GM12875 (cell line): ENCODE results near the gene BSG.

Experiments
- H3K4me3 ChIP-seq: one replicate; pipeline ENCODE4 v1.5.1; 2011; ENCODE audit warnings: low read depth, low read length, control low read depth
- TF ChIP-seq, protein P1 (sequence below): IDR thresholded peaks from 2 replicates; pipeline ENCODE4 v1.5.1; 2011; ENCODE audit warnings: low read depth, mild to moderate bottlenecking, control low read depth, inconsistent platforms, low read length, moderate library complexity, borderline replicate concordance; ENCODE audit not compliant: insufficient read depth

Gene BSG

DNA sequence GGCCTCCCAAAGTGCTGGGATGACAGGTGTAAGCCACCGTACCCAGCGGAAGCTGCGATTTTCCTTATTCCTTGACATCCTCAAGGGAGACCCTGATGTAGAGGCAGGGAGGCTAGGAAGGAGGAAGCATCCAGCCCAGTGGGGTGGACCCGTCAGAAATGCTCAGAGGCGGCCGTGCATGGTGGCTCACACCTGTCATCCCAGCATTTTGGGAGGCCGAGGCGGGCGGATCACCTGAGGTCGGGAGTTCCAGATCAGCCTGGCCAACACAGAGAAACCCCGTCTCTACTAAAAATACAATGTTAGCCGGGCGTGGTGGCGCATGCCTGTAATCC is 17.0 kb upstream of the BSG start:
- TF ChIP-seq, protein P1, sequence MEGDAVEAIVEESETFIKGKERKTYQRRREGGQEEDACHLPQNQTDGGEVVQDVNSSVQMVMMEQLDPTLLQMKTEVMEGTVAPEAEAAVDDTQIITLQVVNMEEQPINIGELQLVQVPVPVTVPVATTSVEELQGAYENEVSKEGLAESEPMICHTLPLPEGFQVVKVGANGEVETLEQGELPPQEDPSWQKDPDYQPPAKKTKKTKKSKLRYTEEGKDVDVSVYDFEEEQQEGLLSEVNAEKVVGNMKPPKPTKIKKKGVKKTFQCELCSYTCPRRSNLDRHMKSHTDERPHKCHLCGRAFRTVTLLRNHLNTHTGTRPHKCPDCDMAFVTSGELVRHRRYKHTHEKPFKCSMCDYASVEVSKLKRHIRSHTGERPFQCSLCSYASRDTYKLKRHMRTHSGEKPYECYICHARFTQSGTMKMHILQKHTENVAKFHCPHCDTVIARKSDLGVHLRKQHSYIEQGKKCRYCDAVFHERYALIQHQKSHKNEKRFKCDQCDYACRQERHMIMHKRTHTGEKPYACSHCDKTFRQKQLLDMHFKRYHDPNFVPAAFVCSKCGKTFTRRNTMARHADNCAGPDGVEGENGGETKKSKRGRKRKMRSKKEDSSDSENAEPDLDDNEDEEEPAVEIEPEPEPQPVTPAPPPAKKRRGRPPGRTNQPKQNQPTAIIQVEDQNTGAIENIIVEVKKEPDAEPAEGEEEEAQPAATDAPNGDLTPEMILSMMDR: no peak
- no peak overlapping the region for H3K4me3 ChIP-seq

DNA sequence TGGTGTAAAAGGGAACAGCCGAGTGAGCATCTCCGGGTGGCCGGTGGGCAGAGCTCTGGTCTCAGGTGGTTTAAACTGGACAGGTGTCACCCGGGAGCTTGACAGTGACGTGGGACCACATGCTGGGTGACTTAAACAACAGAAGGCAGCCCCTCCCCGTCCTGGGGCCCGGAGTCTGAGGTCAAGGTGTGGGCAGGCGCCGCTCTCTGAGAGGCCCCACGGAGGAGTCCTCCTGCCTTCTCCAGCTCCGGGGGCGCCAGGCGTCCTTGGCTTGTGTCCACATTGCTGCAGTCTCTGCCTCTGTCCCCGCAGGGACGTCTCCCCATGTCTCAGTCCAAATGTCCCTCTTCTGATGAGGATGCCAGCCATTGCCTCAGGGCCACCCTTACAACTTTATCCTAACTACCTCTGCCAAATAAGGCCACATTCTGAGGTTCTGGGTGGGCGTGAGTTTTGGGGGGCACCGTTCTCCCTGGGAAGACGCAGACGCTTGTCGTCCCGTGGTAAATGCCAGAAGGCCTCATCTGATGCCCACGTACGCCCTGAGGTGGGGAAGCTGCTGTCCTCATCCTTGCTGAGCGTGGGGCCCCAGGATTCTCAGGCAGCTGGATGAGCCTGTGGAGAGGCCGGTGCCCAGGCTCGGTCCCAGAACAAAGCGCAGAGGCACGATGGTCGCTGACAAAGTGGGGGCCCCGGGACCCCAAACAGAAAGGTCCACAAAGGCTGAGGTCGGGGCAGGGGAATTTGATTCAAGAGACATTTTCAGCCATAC is 15.6 kb upstream of the BSG start:
- TF ChIP-seq, protein P1: no peak
- no peak overlapping the region for H3K4me3 ChIP-seq

GRCh38 chr19:558770-559439 is 13.5 kb upstream of the BSG start:
- H3K4me3 ChIP-seq: no peak overlapping the region
- TF ChIP-seq, protein P1: no peak

GRCh38 chr19:560121-560520 is 12.3 kb upstream of the BSG start:
- H3K4me3 ChIP-seq: no peak overlapping the region
- TF ChIP-seq, protein P1: no peak

DNA sequence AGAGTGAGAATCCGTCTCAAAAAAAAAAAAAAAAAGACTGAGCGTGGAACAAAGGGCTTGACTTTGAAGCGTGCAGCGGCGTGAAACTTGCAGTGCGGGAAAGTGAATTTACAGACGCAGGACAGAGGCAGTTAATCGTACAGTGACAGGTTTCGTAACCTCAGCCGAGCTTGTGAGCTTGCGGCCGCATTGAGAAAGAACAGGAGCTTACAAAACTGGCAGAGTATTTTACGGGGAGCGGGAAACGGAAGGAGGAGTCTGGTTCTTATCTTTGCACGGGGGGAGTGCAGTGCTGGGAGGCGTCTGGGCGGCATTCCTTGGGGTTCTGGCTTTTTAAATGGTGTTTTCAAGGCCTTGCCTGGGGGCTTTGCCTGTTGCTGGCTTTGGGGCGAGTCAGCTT is 6.0 kb upstream of the BSG start:
- TF ChIP-seq, protein P1: no peak
- H3K4me3 ChIP-seq: no peak overlapping the region

DNA sequence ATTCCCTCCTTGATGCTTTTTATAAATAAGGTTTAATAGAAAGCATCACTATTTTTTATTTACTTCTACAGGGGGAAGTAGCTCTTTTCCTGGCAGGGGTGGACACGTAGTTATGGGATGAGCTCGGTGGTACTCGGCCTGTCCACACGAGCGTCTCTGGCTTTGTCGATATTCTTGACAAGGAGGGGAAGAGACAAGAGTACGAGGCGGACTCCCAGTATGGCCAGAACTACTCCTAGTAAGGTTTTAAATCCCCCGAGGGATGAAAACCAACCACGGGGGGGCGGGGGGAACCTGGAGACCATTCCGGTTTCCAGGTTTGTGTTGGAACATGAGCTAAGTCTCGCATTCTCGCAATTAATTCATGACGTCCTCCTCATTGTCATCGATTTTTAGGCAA is 5.6 kb upstream of the BSG start:
- H3K4me3 ChIP-seq: no peak overlapping the region
- TF ChIP-seq, protein P1: no peak
